Activated naive CD4-positive, alpha-beta T cell treated with Interleukin-2 at 50 U/mL for 16 hours (primary cell): ENCODE data around the gene CSGALNACT2.
A peak's percentile ranks its signal among the peaks of the same experiment; 100 is the strongest.

Source experiments
- DNase-seq: peaks from one replicate; pipeline ENCODE4 v3.0.0-alpha.2; 2020

Gene CSGALNACT2

GRCh38 chr10:43204943-43205671, 66.9 kb downstream of the CSGALNACT2 start:
- DNase-seq: peak; percentile 66

DNA sequence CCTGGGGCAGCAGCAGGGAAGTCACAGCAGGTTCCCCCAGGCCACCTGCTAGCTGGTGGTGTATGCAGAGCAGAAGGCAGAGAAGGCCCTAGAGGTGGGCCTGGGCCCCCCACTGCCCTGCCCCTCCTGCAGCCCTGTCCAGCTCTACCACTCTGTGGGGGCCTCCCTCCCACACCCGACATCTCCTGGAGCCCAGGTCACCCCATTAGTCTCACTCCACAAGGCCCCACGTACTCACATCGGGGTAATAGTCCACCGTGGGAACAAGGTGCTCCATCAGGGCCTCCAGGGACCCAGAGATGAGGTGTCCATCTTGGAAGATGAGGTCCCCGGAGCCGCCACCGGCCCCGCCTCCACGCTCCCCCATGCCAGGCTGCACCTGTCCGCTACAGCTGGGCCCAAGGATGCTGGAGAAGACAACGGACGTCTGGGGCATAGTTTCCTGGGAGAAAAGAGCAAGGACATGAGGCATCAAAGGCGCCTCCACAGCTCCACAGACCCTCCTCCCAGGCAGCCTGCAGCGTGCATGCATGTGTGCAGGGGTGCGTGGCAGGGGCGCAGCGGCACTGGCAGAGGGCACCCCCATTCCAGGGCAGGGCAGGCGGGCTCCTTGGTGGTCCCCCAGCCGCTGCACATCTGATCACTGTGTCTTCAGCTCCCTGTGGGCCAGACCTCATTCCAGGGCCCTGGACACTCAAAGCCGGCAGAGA, 67.6 kb downstream of the CSGALNACT2 start:
- no peak for DNase-seq

GRCh38 chr10:43206391-43207235, 68.4 kb downstream of the CSGALNACT2 start:
- no peak for DNase-seq

GRCh38 chr10:43208147-43209073, 70.2 kb downstream of the CSGALNACT2 start:
- DNase-seq: no peak

GRCh38 chr10:43209074-43209455, 70.8 kb downstream of the CSGALNACT2 start:
- DNase-seq: no peak

GRCh38 chr10:43209651-43210141, 71.5 kb downstream of the CSGALNACT2 start:
- no peak for DNase-seq

GRCh38 chr10:43210556-43210955, 72.3 kb downstream of the CSGALNACT2 start:
- no peak for DNase-seq

GRCh38 chr10:43211030-43211429, 72.8 kb downstream of the CSGALNACT2 start:
- DNase-seq: no peak

DNA sequence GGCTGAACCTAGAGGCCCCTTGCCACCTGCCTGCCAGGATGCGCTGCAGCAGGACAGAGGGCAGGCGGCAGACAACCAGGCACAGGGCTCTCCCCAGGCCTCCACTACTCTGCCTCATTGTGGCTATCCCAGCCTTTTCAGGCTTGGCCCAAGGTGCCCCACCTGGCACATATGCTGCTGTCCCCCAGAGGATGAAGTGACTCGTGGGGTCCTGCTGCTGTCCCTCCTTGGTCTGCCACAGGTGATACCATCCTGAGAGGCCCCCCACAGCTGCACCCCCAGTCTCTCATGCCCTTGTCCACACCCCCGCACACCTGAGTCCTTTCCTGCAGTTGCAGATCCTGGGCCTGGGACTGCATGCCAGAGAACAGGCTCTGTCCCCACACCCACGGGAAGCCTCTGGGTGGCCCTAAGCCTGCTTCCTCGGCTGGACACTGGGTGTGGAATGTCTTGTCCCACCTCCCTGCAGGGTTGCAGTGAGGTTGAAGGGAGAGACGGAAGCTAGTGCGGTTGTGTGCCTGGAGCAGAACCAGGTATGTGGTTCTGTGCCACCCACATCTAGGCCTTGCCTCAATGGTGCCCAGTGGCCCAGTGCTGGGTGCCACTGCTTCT, 73.3 kb downstream of the CSGALNACT2 start:
- DNase-seq: no peak

GRCh38 chr10:43212043-43212721, 73.9 kb downstream of the CSGALNACT2 start:
- DNase-seq: no peak

- DNase-seq: no peak
Measured at GRCh38 chr10:43214071-43214955, 76.1 kb downstream of the CSGALNACT2 start.

DNA sequence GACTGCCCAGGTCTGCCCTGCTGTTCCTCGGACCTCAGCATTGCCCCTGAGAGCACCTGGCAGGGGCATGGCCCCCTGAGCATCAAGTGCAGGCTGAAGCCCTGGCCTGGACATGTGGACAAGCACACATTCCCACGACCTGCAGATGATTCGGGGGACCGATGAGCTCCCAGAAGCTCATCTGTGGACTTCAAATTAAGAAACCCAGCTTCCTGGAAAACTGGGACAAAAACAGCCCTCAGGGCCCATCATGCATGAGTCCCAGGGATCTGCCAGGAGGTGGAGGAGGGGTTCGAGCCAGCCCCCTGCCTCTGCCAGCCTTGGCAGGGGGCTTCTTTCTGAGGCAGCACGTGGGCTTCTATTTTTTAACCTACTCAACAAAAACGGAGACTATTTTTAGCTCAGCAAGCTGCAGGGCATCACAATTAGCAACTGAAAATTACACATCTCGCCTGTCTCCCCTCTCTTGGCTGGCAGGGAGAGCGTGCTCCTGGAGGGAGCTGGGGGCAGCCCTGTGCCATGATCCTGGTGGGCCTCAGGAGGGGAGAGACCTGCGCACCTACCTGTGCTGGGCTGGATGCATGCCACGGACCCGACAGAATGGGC, 76.8 kb downstream of the CSGALNACT2 start:
- no peak for DNase-seq

DNA sequence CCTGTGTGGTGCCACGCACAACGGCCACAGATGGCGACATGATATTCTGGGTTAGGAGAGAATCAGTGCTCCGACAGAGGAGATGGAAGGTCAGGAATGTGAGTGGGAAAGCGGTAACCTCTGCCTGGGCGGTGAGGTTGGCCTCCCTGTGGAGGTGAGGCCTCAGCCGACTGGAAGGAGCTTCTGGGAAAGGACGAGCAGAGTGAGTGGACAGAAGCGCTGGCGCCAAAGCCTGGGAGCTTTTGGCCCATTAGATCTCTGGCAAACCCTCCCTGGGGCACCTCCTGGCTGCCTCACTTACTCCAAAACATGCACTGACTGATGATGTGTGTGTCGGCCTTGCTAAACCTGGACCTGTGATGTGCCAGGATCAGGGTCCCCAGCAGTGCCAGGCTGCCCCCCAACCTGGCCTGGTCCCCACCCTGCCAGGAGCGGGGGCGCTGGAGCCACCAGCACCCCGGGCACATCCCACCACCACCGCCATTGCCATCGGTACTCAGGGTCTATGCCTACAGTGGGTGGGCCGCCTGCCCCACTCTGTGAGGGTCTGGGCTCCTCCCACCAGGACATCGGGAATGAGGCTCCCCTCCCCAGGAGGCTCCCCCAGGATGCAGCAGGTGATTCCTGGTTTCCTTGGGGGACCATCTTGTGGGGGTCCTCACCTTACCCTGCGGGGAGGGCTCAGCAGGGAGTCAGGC, 77.7 kb downstream of the CSGALNACT2 start:
- DNase-seq: no peak

GRCh38 chr10:43216931-43217562, 78.8 kb downstream of the CSGALNACT2 start:
- DNase-seq: no peak

DNA sequence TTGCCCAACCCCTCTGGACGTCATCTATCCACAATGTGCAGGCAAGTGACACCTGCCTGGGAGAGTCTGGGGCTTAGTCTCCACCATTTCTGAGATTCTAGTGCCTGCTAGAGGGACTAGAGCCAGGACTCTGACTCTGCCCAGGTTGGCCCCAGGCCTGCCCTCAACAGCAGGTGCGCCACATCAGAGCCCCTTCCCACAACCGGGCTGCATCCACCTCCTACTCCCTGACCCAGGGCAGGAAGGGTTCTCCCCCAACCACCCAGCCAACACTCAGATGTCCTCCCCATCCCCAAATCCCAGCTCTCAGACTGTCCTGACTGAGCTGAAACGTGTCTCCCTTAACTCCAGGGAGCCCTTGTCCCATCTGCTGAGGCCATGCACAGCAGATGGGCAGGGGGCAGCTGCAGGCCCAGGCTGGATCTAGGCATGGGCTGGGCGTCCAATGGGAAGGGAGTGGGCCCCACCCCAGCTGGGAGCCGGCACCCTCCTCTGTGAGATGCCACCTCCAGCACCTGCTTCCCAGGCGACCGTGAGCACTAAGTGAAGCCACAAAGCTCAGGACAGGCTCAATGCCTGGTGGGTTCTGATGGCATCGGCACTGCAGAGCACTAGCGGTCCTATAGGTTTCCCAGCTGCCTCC, 79.4 kb downstream of the CSGALNACT2 start:
- DNase-seq: no peak

GRCh38 chr10:43218206-43218950, 80.1 kb downstream of the CSGALNACT2 start:
- no peak for DNase-seq
